Stimulated activated effector memory CD8-positive, alpha-beta T cell treated with anti-CD3 and anti-CD28 coated beads, Interleukin-12 subunit alpha, Interleukin-12 subunit beta, amount 100 ng/mL, for 72 hours (primary cell): ENCODE data around the gene PROB1.
A peak's percentile ranks its signal among the peaks of the same experiment; 100 is the strongest.

ENCODE experiments used
- ATAC-seq: fragments of 150-1000 bp; cut with Tn5 transposase; 2 replicates; pipeline ENCODE4 v1.10.0; 2021
- DNase-seq, 2 donors: peaks; one replicate each; pipeline ENCODE4 v3.0.0; 2021 to 2022; ENCODE audit warnings: low spot score in 2 of 2
- H3K27ac Mint-ChIP-seq: one replicate; pipeline ENCODE4 v1.8.0; 2022; ENCODE audit warnings: mild to moderate bottlenecking, mixed read lengths
- H3K36me3 Mint-ChIP-seq: one replicate; pipeline ENCODE4 v1.8.0; 2022; ENCODE audit warnings: mild to moderate bottlenecking, mixed read lengths
- H3K4me1 Mint-ChIP-seq: one replicate; pipeline ENCODE4 v1.8.0; 2022; ENCODE audit warnings: mixed read lengths
- H3K4me3 Mint-ChIP-seq: one replicate; pipeline ENCODE4 v1.8.0; 2022; ENCODE audit warnings: mild to moderate bottlenecking, mixed read lengths
- H3K9me3 Mint-ChIP-seq: one replicate; pipeline ENCODE4 v1.8.0; 2022; ENCODE audit warnings: mixed read lengths

The PROB1 gene

GRCh38 chr5:139379626-139380449 lies 15.1 kb downstream of the PROB1 start:
- DNase-seq: no peak
- Mint-ChIP-seq H3K4me3 (no peak overlapping the region), H3K36me3 (peaks cover 21% of the 10 kb centered on the region), H3K27ac (peak overlapping the region; percentile 48), H3K4me1 (peaks cover 16% of the 10 kb centered on the region), H3K9me3 (no peaks in the 10 kb centered on the region)
- ATAC-seq: no peak

- H3K4me1 Mint-ChIP-seq: peaks cover 7% of the 10 kb centered on the region
- no peaks in the 10 kb centered on the region for H3K9me3 Mint-ChIP-seq
- ATAC-seq: no peak
- DNase-seq: no peak
- H3K36me3 Mint-ChIP-seq: peaks cover 22% of the 10 kb centered on the region
- no peak overlapping the region for H3K27ac Mint-ChIP-seq
- H3K4me3 Mint-ChIP-seq: no peak overlapping the region
Measured at GRCh38 chr5:139378941-139379361, 16.0 kb downstream of the PROB1 start.

- peaks cover 7% of the 10 kb centered on the region for H3K4me1 Mint-ChIP-seq
- no peak for ATAC-seq
- H3K27ac Mint-ChIP-seq: no peak overlapping the region
- H3K4me3 Mint-ChIP-seq: no peak overlapping the region
- no peak for DNase-seq
- no peaks in the 10 kb centered on the region for H3K9me3 Mint-ChIP-seq
- H3K36me3 Mint-ChIP-seq: peaks cover 22% of the 10 kb centered on the region
Measured at GRCh38 chr5:139378101-139378825, 16.6 kb downstream of the PROB1 start.

- Mint-ChIP-seq H3K27ac (no peak overlapping the region), H3K36me3 (peaks cover 22% of the 10 kb centered on the region), H3K4me3 (no peak overlapping the region), H3K9me3 (no peaks in the 10 kb centered on the region), H3K4me1 (peaks cover 10% of the 10 kb centered on the region)
- ATAC-seq: no peak
- no peak for DNase-seq
Measured at GRCh38 chr5:139377226-139377625, 17.7 kb downstream of the PROB1 start.

- ATAC-seq (no peak), DNase-seq (no peak)
- no peak overlapping the region for H3K27ac Mint-ChIP-seq
- H3K36me3 Mint-ChIP-seq: peaks cover 30% of the 10 kb centered on the region
- no peaks in the 10 kb centered on the region for H3K9me3 Mint-ChIP-seq
- H3K4me1 Mint-ChIP-seq: peaks cover 19% of the 10 kb centered on the region
- no peak overlapping the region for H3K4me3 Mint-ChIP-seq
Measured at GRCh38 chr5:139376364-139376763, 18.5 kb downstream of the PROB1 start.

GRCh38 chr5:139374909-139375308 lies 20.0 kb downstream of the PROB1 start:
- peaks cover 31% of the 10 kb centered on the region for H3K36me3 Mint-ChIP-seq
- ATAC-seq (no peak), DNase-seq (no peak)
- peak overlapping the region; percentile 1 for H3K27ac Mint-ChIP-seq
- H3K4me1 Mint-ChIP-seq: peaks cover 24% of the 10 kb centered on the region
- no peak overlapping the region for H3K4me3 Mint-ChIP-seq
- H3K9me3 Mint-ChIP-seq: no peaks in the 10 kb centered on the region

- no peaks in the 10 kb centered on the region for H3K9me3 Mint-ChIP-seq
- H3K4me3 Mint-ChIP-seq: peak overlapping the region; percentile 4
- ATAC-seq (peak; percentile 77), DNase-seq (no peak)
- peak overlapping the region; percentile 29 for H3K27ac Mint-ChIP-seq
- H3K36me3 Mint-ChIP-seq: peaks cover 48% of the 10 kb centered on the region
- H3K4me1 Mint-ChIP-seq: peaks cover 17% of the 10 kb centered on the region
Measured at GRCh38 chr5:139371482-139372435, 23.1 kb downstream of the PROB1 start.

- Mint-ChIP-seq H3K27ac (no peak overlapping the region), H3K4me1 (peaks cover 17% of the 10 kb centered on the region), H3K4me3 (no peak overlapping the region), H3K9me3 (no peaks in the 10 kb centered on the region), H3K36me3 (peaks cover 65% of the 10 kb centered on the region)
- ATAC-seq (no peak), DNase-seq (no peak)
Measured at GRCh38 chr5:139369181-139369580, 25.7 kb downstream of the PROB1 start.

- H3K36me3 Mint-ChIP-seq: peaks cover 70% of the 10 kb centered on the region
Measured at GRCh38 chr5:139368613-139369012, 26.3 kb downstream of the PROB1 start.

GRCh38 chr5:139364466-139364865 lies 30.4 kb downstream of the PROB1 start:
- ATAC-seq (no peak), DNase-seq (no peak)
- peaks cover 7% of the 10 kb centered on the region for H3K4me1 Mint-ChIP-seq
- peak overlapping the region; percentile 43 for H3K27ac Mint-ChIP-seq
- H3K9me3 Mint-ChIP-seq: no peaks in the 10 kb centered on the region
- H3K4me3 Mint-ChIP-seq: no peak overlapping the region
- H3K36me3 Mint-ChIP-seq: peaks cover 79% of the 10 kb centered on the region

More at GRCh38 chr5:139368613-139369012, 26.3 kb downstream of the PROB1 start:
- H3K9me3 Mint-ChIP-seq: no peaks in the 10 kb centered on the region
- H3K27ac Mint-ChIP-seq: no peak overlapping the region
- DNase-seq (no peak), ATAC-seq (no peak)
- H3K4me1 Mint-ChIP-seq: peaks cover 22% of the 10 kb centered on the region
- H3K4me3 Mint-ChIP-seq: no peak overlapping the region

GRCh38 chr5:139363937-139364336 lies 31.0 kb downstream of the PROB1 start:
- no peak overlapping the region for H3K4me3 Mint-ChIP-seq
- ATAC-seq: peak; percentile 43
- DNase-seq: no peak
- H3K36me3 Mint-ChIP-seq: peaks cover 75% of the 10 kb centered on the region
- H3K4me1 Mint-ChIP-seq: peaks cover 8% of the 10 kb centered on the region
- H3K27ac Mint-ChIP-seq: peak overlapping the region; percentile 43
- no peaks in the 10 kb centered on the region for H3K9me3 Mint-ChIP-seq

- peaks cover 19% of the 10 kb centered on the region for H3K4me1 Mint-ChIP-seq
- peak overlapping the region; percentile 50 for H3K27ac Mint-ChIP-seq
- no peak overlapping the region for H3K4me3 Mint-ChIP-seq
- no peaks in the 10 kb centered on the region for H3K9me3 Mint-ChIP-seq
- H3K36me3 Mint-ChIP-seq: peaks cover 65% of the 10 kb centered on the region
- ATAC-seq (no peak), DNase-seq (no peak)
Measured at GRCh38 chr5:139361835-139362429, 33.0 kb downstream of the PROB1 start.

- Mint-ChIP-seq H3K27ac (no peak overlapping the region), H3K36me3 (peaks cover 65% of the 10 kb centered on the region), H3K4me3 (no peak overlapping the region), H3K4me1 (peaks cover 19% of the 10 kb centered on the region), H3K9me3 (no peaks in the 10 kb centered on the region)
- ATAC-seq: no peak
- DNase-seq: no peak
Measured at GRCh38 chr5:139360384-139360783, 34.5 kb downstream of the PROB1 start.

GRCh38 chr5:139358064-139358463 lies 36.8 kb downstream of the PROB1 start:
- ATAC-seq (no peak), DNase-seq (no peak)
- H3K4me1 Mint-ChIP-seq: peaks cover 21% of the 10 kb centered on the region
- peak overlapping the region; percentile 35 for H3K27ac Mint-ChIP-seq
- no peak overlapping the region for H3K4me3 Mint-ChIP-seq
- peaks cover 65% of the 10 kb centered on the region for H3K36me3 Mint-ChIP-seq
- no peaks in the 10 kb centered on the region for H3K9me3 Mint-ChIP-seq
